Nephron (organoid): Measurements from ENCODE around the gene NKD1.

ENCODE experiments used
- H3K27ac Mint-ChIP-seq, 3 experiments: 2 replicates each; pipeline ENCODE4 v1.8.0; 2020; ENCODE audit warnings: mixed read lengths in 3 of 3, mild to moderate bottlenecking in 2 of 3, moderate library complexity in 1 of 3
- H3K27me3 Mint-ChIP-seq: 2 replicates; pipeline ENCODE4 v1.8.0; 2021; ENCODE audit warnings: low read depth, mild to moderate bottlenecking, moderate library complexity, mixed read lengths
- H3K36me3 Mint-ChIP-seq: 2 replicates; pipeline ENCODE4 v1.8.0; 2020; ENCODE audit warnings: low read depth, mixed read lengths
- H3K4me1 Mint-ChIP-seq: 2 replicates; pipeline ENCODE4 v1.8.0; 2020; ENCODE audit warnings: mixed read lengths
- H3K4me3 Mint-ChIP-seq, 3 experiments: 2 replicates each; pipeline ENCODE4 v1.8.0; 2020; ENCODE audit warnings: mild to moderate bottlenecking in 3 of 3, mixed read lengths in 3 of 3, moderate library complexity in 2 of 3
- H3K9me3 Mint-ChIP-seq: 2 replicates; pipeline ENCODE4 v1.8.0; 2020; ENCODE audit warnings: mixed read lengths
- CTCF ChIP-seq, 3 experiments: fragments of 200-600 bp; sonication (generic); IDR thresholded peaks; one replicate each; pipeline ENCODE4 v1.5.0; 2021; ENCODE audit warnings: antibody characterized with exemption in 3 of 3; ENCODE audit not compliant: unreplicated experiment in 3 of 3

NKD1 gene

GRCh38 chr16:50583211-50583610, 35.0 kb downstream of the NKD1 start:
- peak overlapping the region; percentile 57 to 98 (median 77) for H3K27ac Mint-ChIP-seq
- peaks cover 5% of the 10 kb centered on the region for H3K27me3 Mint-ChIP-seq
- H3K9me3 Mint-ChIP-seq: no peaks in the 10 kb centered on the region
- H3K36me3 Mint-ChIP-seq: peaks cover 19% of the 10 kb centered on the region
- TF ChIP-seq CTCF (IDR thresholded peaks at IDR 0.05; ENCODE audit: unreplicated experiment in 3 of 3): no peak
- H3K4me1 Mint-ChIP-seq: peaks cover 61% of the 10 kb centered on the region
- no peak overlapping the region for H3K4me3 Mint-ChIP-seq

GRCh38 chr16:50584033-50584722, 36.0 kb downstream of the NKD1 start:
- Mint-ChIP-seq H3K27ac (peak overlapping the region; percentile 57 to 98 (median 77)), H3K4me1 (peaks cover 65% of the 10 kb centered on the region), H3K4me3 (no peak overlapping the region), H3K9me3 (no peaks in the 10 kb centered on the region), H3K36me3 (peaks cover 14% of the 10 kb centered on the region), H3K27me3 (peaks cover under 1% of the 10 kb centered on the region)
- TF ChIP-seq CTCF (IDR thresholded peaks at IDR 0.05; ENCODE audit: unreplicated experiment in 3 of 3): no peak

DNA sequence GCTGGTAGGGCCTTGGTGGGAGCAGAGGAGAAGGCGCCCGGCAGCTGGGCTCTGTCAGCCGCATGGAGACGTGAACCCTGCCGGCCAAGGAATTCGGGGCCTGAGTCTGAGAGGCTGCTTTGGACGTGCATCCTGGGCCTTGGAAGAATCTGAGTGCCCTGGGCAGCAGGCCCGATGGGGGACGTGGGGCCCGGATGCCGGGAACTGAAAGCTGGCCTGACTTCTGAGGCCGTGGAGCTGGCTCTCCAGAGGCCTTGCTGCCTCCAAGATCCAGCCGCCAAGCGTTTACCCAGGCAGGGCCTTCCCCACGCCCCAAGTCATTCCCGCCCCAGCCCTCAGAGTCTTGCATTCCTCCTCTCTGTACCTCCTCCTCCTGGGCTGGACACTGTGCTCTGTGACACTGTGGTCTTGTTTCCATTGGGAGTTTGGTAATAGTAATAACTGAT, 37.2 kb downstream of the NKD1 start:
- Mint-ChIP-seq H3K9me3 (no peaks in the 10 kb centered on the region), H3K27me3 (no peaks in the 10 kb centered on the region), H3K4me3 (no peak overlapping the region), H3K36me3 (peaks cover 10% of the 10 kb centered on the region), H3K27ac (peak overlapping the region; percentile 95 to 98 (median 96)), H3K4me1 (peaks cover 64% of the 10 kb centered on the region)
- no peak for TF ChIP-seq CTCF (IDR thresholded peaks at IDR 0.05; ENCODE audit: unreplicated experiment in 3 of 3)

GRCh38 chr16:50587543-50587942, 39.3 kb downstream of the NKD1 start:
- H3K4me1 Mint-ChIP-seq: peaks cover 59% of the 10 kb centered on the region

DNA sequence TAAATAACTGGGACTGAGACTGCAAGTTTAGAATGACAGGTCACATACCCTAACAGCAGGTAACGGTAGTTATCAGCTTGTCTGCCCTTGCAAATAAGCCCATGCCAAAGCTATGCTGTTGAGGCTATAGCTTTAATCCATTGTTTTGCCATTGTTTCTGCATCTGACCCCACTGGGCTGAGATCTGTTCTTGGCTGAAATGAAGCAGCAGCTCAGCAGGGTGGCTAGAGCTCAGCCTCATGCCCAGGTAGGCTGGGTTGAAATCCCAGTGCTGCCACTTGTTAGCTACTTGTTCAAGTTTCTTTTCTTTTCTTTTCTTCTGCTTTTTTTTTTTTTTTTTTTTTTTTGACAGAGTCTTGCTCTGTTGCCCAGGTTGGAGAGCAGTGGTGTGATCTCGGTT, 40.1 kb downstream of the NKD1 start:
- peaks cover 62% of the 10 kb centered on the region for H3K4me1 Mint-ChIP-seq
- no peak for TF ChIP-seq CTCF (IDR thresholded peaks at IDR 0.05; ENCODE audit: unreplicated experiment in 3 of 3)
- H3K27me3 Mint-ChIP-seq: no peaks in the 10 kb centered on the region
- peak overlapping the region in 2 of 3 experiments; percentile 35 to 98 for H3K27ac Mint-ChIP-seq
- H3K36me3 Mint-ChIP-seq: peaks cover 10% of the 10 kb centered on the region
- H3K4me3 Mint-ChIP-seq: no peak overlapping the region
- no peaks in the 10 kb centered on the region for H3K9me3 Mint-ChIP-seq

More at GRCh38 chr16:50587543-50587942, 39.3 kb downstream of the NKD1 start:
- Mint-ChIP-seq H3K9me3 (no peaks in the 10 kb centered on the region), H3K27ac (peak overlapping the region in 2 of 3 experiments; percentile 16 to 98), H3K4me3 (no peak overlapping the region), H3K36me3 (peaks cover 10% of the 10 kb centered on the region), H3K27me3 (no peaks in the 10 kb centered on the region)
- TF ChIP-seq CTCF (IDR thresholded peaks at IDR 0.05; ENCODE audit: unreplicated experiment in 3 of 3): no peak

DNA sequence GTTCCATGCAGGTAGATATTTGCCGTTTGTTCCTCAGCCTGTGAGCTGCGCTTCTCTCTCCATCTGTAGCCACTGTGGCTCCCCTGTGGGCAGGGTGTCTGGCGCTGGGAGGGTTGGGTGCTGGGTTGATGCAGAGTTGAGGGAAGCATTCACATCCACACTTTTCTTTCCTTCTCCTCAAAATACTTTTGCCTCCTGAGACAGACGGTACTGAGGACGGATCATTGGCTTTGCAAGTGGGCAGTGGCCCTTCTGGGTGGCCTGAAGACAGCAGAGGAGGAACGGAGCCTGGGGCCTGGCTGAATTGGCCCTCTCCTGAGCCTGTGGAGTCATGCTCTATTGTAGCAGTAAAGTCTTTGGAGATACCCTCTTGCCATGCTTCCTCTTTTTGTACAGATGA, 43.0 kb downstream of the NKD1 start:
- peak overlapping the region; percentile 37 to 94 (median 91) for H3K27ac Mint-ChIP-seq
- H3K27me3 Mint-ChIP-seq: no peaks in the 10 kb centered on the region
- H3K9me3 Mint-ChIP-seq: no peaks in the 10 kb centered on the region
- H3K36me3 Mint-ChIP-seq: peaks cover 10% of the 10 kb centered on the region
- peaks cover 52% of the 10 kb centered on the region for H3K4me1 Mint-ChIP-seq
- H3K4me3 Mint-ChIP-seq: no peak overlapping the region
- no peak for TF ChIP-seq CTCF (IDR thresholded peaks at IDR 0.05; ENCODE audit: unreplicated experiment in 3 of 3)
